Activated CD4-positive, alpha-beta T cell treated with anti-CD3 and anti-CD28 coated beads, Interleukin-2, amount 50 U/mL, for 16 hours (primary cell): ENCODE data around the gene MCF2L2.

Experiments
- DNase-seq: peaks from one replicate; pipeline ENCODE4 v3.0.0-alpha.2; 2020

Gene MCF2L2

GRCh38 chr3:183288117-183288516 is 140.3 kb downstream of the MCF2L2 start:
- no peak for DNase-seq

DNA sequence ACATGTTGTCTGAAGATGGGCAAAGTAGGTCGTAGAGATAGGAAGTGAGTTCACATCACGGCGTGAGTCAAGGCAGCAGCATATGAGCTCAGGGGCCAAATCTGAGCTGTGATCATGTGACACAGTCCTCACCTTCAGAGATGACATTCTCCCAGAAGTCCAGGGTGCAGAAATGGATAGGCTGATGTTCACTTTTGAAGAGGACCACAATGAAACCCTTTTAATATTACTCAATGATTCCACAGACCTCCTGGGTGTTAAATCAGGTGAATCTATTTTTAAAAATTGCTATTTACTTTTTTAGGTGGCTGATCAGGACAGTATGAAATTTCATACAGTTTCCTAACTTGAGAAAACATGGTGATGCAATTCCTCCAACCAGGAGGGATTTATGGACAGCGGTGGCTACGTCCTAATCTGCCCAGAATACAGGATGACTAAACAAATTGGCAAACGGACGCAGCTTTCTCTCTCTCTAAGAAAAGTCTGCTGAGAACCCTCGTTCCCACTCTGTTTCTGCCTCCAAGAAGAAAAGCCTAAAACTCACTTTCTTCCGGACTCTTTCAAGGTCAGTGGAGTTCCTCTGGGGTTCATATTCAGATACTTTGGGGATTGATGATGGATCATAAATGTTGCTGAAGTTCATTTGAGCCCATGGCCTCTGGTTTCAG is 141.0 kb downstream of the MCF2L2 start:
- no peak for DNase-seq

DNA sequence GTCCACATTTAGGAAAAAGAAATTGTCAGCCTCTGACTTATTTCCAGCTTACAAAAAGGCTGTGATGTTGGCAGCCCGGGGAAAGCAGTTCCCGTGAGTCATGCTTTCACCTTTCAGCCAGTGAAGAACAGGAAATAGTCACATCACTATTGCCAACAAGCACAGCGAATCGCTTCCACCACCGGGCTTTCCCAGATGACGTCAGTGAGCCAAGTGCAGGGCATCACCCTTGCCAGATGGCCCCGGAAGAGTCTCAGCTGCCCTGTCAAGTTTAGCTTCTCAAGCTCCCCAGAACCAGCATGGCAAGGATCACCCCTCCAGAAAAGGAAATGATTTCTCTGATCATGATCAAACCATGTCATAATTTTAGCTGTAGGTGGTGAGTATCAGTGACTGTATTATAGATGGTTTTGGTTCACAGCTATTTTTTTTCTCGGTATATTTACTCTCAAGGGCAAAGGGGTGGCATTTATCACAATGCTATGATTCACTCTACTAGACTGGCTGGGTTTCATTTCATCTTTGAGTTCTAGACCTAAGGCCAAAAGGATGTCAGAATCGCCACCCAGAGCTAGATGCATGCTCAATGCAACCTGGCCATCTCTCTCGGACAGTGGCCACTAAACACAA is 142.5 kb downstream of the MCF2L2 start:
- peak; percentile 97 for DNase-seq

- DNase-seq, result no peak
These were observed 143.1 kb downstream of the MCF2L2 start for GRCh38 chr3:183285318-183285717.

GRCh38 chr3:183284570-183284969 is 143.8 kb downstream of the MCF2L2 start:
- no peak for DNase-seq

- no peak for DNase-seq
These were observed 144.5 kb downstream of the MCF2L2 start for GRCh38 chr3:183283886-183284285.

GRCh38 chr3:183281126-183281797 is 147.2 kb downstream of the MCF2L2 start:
- no peak for DNase-seq

DNA sequence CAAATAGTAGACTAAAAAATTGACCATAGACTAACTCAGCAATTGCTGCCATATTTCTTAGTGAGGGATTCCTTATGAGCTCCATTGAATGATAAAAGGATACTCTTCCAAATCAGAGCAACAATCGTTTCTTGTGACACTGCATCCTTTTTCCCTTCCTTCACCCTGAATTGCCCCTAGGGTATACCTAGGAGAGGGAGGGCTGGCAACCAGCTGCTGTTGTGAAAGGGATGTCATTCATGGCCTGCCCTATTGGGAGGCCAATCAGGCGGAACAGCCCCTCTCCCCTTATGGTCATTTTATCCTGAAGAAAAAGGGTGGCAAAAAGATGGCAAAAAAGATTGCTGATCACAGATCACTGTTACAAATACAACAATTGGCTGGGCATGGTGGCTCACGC is 149.0 kb downstream of the MCF2L2 start:
- no peak for DNase-seq

GRCh38 chr3:183278479-183279088 is 149.8 kb downstream of the MCF2L2 start:
- DNase-seq, result no peak

DNA sequence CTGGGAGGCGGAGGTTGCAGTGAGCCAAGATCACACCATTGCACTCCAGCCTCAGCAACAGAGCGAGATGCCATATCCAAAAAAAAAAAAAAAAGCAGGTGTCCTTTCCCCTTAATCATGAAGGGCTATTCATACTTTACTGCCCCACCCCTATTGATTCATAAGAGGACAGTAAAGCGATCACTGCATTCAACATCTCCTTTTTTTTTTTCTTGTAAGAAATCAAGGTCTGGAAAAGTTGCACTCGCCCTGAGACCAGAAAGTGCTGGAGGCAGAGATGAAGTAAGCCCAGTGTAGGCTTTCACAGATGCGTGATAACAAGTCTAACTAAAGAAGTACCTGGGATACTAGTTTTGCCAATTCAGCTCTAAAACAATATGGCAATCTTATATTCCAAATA is 151.2 kb downstream of the MCF2L2 start:
- no peak for DNase-seq

DNA sequence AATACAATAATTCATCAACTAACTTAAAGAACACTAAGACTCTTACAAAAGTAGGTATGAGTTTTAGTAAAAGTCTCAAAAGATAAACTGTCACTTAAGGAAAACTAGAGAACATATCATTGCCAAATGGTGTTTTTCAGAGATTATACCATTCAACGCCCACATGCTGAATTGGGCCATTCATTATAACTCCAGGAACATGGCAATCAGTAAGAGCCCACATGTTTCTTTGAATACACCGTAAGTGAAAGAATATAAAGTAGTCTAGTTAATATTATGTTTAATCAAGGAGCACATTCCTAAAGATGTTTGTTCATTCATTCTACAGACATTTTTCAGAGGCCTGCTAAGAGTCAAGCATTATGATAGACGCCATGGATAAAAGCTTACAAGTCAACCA is 152.5 kb downstream of the MCF2L2 start:
- DNase-seq, result no peak

- DNase-seq, result no peak
These were observed 153.0 kb downstream of the MCF2L2 start for GRCh38 chr3:183275418-183275817.

DNA sequence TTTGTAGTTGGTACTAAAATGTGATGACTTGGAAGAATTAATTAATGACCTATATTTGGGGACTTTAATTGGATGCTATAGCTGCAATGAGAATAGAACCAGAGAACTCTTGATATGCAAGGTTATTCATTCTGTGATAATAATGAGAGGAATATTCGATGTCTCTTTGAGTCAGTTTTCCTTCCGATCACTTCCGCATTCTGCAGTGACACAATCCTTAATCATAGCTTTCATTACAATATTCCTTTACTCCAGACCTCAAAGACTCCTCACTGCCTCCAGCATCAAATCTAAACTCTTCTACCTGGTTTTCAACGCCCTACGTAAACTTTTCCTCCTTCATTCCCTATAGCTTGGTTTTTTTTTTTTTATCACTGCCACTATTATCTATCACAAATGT is 153.8 kb downstream of the MCF2L2 start:
- DNase-seq, result no peak

- no peak for DNase-seq
These were observed 155.6 kb downstream of the MCF2L2 start for GRCh38 chr3:183272791-183273190.

DNA sequence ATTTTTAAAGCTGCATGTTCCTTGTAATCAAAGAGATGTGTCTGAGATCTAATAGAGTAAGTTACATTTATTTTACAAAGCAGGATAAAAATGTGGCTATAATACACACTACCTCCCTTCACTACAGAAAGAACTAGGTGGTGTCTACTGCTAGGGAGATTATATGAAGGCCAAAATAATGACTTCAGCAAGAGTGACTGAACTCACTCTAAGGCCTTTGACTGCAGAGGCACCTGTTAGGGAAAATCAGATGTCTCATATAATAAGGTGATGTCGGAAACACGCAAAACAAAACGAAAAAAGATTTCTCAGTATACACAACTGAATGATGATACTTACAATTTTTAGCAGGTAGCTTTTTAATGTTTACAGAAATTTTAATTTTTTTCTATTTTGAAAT is 156.3 kb downstream of the MCF2L2 start:
- no peak for DNase-seq

GRCh38 chr3:183270344-183270743 is 158.1 kb downstream of the MCF2L2 start:
- no peak for DNase-seq

- no peak for DNase-seq
These were observed 159.1 kb downstream of the MCF2L2 start for GRCh38 chr3:183269345-183269744.

DNA sequence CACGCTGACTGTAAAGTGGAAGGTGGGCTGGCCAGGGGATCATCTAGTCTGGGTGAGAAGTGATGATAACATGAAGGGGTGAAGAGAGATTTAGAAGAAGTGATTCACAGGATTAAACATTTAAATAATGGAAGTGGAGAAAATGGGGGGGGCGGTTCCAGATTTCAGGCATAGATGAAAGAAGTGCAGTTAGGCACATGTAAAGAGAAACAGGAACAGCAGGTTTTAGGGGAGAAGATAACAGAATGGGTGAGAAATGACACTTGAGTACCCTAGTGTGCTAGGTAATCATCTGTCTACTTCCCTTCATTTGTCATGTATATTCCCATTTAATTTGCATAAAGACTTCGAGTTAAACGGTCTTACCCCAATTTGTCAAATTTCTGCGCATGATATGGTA is 160.1 kb downstream of the MCF2L2 start:
- no peak for DNase-seq

GRCh38 chr3:183267140-183267539 is 161.3 kb downstream of the MCF2L2 start:
- DNase-seq, result no peak

DNA sequence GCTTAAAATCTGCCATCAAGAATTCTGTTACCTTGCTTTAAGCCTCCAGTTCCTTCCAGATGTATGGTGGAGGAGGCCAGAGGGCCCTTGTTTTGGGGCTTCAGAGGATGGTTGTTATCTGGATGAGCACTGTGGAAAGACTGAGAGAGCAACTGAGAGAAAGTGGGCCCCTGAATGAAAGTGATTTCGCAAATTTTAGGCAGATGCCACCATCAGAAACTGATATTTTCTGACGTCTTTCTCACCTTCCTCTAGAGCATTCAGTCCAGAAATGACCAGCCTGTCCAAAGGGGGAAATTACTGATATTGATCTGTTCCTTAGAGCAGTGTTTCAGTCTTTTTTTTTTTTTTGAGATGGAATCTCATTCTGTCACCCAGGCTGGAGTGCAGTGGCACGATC is 162.0 kb downstream of the MCF2L2 start:
- DNase-seq, result peak; percentile 63

- peak; percentile 83 for DNase-seq
These were observed 162.5 kb downstream of the MCF2L2 start for GRCh38 chr3:183265834-183266417.

DNA sequence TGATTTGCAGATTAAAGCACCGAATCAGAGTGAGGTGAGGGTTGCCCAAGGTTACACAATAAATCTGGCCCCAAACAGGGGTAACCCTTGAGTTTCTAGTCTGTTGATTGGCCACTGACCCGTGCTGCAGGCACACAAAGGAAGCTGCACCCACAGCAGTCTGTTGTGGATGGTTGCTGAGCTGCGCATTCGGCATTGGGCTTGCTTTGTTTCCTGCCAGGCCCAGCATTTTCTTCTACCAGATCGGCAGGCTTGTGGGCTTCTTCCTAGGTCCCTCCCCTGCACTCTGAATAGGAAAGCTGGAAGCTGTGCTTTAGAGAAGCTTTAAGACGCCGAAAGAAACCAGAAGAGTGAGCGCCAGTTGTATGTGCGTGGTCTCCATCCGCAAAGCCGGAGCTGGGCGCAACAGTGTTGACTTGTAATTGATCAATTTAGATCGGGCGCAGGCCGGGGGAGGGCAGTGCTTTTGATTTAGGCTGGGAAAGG is 163.2 kb downstream of the MCF2L2 start:
- no peak for DNase-seq

- DNase-seq, result no peak
These were observed 164.2 kb downstream of the MCF2L2 start for GRCh38 chr3:183264268-183264667.
